ENCODE results near the gene DDB1.

The DDB1 gene

DNA sequence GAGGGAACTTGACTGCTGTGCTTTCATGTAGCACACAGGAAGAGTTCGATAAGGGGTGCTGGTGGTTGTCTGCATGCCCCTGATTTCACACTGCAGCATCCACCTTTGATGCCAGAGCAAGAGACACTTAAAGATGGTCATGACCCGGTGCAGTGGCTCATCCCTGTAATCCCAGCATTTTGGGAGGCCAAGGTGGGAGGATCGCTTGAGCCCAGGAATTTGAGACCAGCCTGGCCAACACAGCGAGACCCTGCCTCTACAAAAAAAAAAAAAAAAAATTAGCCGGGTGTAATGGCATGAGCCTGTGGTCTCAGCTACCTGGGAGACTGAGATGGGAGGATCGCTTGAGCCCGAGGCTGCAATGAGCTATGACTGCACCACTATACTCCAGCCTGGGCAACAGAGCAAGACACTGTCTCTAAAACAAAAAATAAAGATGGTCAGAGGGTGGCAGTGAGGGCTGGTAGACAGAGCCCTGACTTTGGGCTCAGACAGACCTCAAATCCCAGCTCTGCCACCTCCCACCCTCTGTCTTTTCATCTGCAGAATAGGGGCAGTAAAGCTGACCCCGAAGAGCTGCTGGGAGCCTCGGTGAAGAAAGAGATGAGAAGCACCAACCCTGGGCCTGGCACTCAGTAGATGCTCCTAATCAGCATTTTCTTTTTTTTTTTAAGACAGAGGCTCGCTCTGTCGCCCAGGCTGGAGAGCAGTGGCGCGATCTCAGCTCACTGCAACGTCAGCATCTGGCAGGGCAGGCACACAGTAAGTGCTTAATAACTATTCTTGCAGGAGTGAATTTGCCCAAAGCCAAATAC, 55.5 kb downstream of the DDB1 start:
- TF ChIP-seq, protein P1, sequence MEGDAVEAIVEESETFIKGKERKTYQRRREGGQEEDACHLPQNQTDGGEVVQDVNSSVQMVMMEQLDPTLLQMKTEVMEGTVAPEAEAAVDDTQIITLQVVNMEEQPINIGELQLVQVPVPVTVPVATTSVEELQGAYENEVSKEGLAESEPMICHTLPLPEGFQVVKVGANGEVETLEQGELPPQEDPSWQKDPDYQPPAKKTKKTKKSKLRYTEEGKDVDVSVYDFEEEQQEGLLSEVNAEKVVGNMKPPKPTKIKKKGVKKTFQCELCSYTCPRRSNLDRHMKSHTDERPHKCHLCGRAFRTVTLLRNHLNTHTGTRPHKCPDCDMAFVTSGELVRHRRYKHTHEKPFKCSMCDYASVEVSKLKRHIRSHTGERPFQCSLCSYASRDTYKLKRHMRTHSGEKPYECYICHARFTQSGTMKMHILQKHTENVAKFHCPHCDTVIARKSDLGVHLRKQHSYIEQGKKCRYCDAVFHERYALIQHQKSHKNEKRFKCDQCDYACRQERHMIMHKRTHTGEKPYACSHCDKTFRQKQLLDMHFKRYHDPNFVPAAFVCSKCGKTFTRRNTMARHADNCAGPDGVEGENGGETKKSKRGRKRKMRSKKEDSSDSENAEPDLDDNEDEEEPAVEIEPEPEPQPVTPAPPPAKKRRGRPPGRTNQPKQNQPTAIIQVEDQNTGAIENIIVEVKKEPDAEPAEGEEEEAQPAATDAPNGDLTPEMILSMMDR (conservative IDR thresholded peaks at IDR 0.05; ENCODE audit: low read length): no peak
- DNase-seq (ENCODE audit: low read depth): no peak
- no peak overlapping the region for H3K4me3 ChIP-seq (ENCODE audit: low read length)

- no peak for DNase-seq (ENCODE audit: low read depth)
- TF ChIP-seq, protein P1 (conservative IDR thresholded peaks at IDR 0.05; ENCODE audit: low read length): no peak
- no peak overlapping the region for H3K4me3 ChIP-seq (ENCODE audit: low read length)
Observed at GRCh38 chr11:61275191-61275590, 57.7 kb downstream of the DDB1 start.

DNA sequence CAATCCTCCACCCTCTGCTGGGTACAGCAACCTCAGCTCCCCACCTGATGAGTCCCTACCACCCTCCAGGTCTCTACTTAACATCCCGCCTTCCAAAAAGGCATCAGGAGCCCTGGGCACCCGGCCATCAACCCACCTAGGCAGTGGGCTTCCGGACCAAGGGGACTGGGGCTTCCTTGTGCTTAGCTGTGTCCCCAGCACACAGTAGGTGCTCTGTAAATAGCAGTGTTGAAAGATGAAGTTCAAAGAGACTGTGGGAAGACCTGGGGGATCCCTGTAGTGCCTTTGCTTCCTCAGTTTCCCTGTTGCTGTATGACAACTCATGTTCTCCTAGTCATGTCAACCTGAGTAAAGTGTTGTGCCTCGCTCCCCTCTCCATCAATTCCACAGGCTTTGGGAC, 58.8 kb downstream of the DDB1 start:
- TF ChIP-seq, protein P1 (conservative IDR thresholded peaks at IDR 0.05; ENCODE audit: low read length): no peak

DNA sequence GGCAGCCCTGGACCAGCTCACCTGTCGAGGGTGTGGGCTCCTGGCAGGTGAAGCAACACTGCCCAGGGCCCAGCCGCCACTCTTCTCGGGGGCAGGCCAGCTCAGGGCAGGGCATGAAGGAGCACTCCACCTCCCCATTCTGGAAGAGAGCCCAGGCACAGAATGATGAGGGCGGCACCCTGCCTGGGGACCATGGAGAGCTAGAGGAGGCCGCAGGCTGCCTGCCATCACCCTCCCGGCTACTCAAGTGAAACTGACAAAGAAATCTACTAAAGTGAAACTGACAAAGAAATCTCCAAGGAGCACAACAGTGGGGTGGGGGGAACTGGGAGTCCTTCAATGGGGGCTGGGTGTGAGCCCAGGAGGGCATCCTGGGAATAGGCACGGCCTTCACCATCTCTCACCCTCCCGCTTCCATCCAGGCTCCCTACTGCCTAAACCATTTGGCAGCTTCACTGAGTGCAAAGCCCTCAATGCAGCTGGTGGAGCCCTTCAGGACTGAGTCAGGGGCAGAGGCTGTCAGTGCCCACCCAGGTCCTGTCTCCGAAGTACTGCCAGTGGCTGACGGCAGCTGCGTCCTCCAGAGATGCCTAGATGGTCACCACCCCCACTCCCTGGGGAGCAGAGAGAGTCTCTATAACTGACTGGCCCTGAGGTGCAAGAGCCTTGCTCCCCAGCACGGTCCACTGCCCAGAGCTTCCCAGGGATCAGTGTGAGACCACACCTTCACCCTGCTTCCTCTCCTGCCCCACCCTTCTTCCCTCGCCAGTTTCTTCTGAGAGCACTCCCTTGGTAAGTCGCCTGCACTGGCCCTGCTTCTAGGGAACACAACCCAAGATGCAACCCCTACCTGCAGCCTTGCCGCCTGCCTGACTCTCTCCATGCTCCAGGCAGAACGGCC, 59.5 kb downstream of the DDB1 start:
- DNase-seq (ENCODE audit: low read depth): no peak
- TF ChIP-seq, protein P1 (conservative IDR thresholded peaks at IDR 0.05; ENCODE audit: low read length): no peak
- H3K4me3 ChIP-seq (ENCODE audit: low read length): no peak overlapping the region

More for the DNA sequence above, 58.8 kb downstream of the DDB1 start:
- H3K4me3 ChIP-seq (ENCODE audit: low read length): no peak overlapping the region
- DNase-seq (ENCODE audit: low read depth): no peak

DNA sequence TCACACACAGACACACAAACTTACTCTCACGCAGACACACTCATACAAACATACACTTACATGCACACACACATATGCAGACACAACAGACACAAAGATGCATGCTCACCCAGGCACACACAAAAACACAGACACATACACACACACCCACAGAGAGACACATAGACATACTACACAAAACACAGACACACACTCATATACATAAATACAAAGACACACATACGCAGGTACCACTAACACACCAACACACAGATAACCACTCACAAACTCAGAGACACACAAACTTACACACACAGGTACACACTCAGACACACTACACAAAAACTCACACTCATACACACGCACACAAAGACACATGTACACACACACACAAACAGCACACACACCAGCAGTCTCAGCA, 60.2 kb downstream of the DDB1 start:
- TF ChIP-seq, protein P1 (conservative IDR thresholded peaks at IDR 0.05; ENCODE audit: low read length): no peak
- DNase-seq (ENCODE audit: low read depth): no peak
- H3K4me3 ChIP-seq (ENCODE audit: low read length): no peak overlapping the region

- DNase-seq (ENCODE audit: low read depth): peak; percentile 54
- TF ChIP-seq, protein P1 (conservative IDR thresholded peaks at IDR 0.05; ENCODE audit: low read length): no peak
- no peak overlapping the region for H3K4me3 ChIP-seq (ENCODE audit: low read length)
Observed at GRCh38 chr11:61270354-61271076, 62.4 kb downstream of the DDB1 start.

Measured in AG10803 (cell line).